NCI-H460 (cell line): ENCODE results near the gene TNFRSF18. TPM values are rescaled to one million over a fixed set of nuclear protein-coding genes. Genes with fewer than 3 reads are reported as not detected.

Source experiments
- DNase-seq: peaks from one replicate; pipeline ENCODE4 v3.0.0-alpha.2; 2016; ENCODE audit warnings: low read depth; ENCODE audit errors: extremely low read depth
- total RNA-seq: library from RNA; depleted of rRNA; stranded (reverse); fragments of >200 nt; shearing (Covaris generic); gene quantifications from 2 replicates; pipeline ENCODE4 v1.2.3, GENCODE V29; 2014

Gene TNFRSF18
- total RNA-seq, 1 experiment from 2014 or later, result not detected

GRCh38 chr1:1167841-1168450 is 38.4 kb downstream of the TNFRSF18 start:
- no peak for DNase-seq

GRCh38 chr1:1167398-1167821 is 39.0 kb downstream of the TNFRSF18 start:
- no peak for DNase-seq

GRCh38 chr1:1166642-1167397 is 39.6 kb downstream of the TNFRSF18 start:
- no peak for DNase-seq

- no peak for DNase-seq
Observed at GRCh38 chr1:1165900-1166421, 40.4 kb downstream of the TNFRSF18 start.

- DNase-seq, result no peak
Observed at GRCh38 chr1:1165485-1165884, 40.9 kb downstream of the TNFRSF18 start.

DNA sequence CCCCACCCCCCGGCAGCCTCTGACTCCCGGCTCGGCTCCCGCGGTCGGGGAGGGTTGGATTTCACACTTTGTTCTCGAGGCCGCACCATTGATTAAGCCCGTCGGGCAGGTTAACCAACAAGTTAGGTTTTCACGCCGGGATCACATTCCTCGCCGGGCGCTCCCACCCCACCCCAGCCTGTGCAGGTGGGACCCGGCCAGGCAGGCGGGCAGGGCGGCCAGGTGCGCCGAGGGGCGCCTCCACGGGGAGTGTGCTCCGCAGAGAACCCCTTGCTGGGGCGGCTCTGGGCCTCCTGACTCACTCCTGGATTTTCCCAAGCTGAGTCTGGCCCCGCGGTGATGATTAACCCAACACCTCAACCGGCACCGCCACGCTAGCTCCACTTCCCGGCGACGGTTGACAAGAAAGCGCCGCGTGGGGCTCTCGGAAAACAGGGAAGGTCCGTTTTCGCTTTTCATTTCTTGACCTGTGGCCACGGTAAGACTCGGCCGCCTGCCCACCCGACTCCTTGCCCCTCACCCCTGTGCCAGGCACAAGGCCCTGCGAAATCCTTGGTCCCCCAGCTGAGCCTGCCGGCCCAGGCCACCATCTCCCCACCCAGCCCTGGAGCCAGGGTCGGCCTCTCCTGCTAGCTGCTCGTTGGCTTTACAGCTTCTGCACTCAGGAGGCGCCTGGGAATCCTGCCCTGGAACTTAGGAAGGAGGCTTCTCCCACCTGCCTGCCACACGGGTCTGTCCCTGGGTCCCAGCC is 41.5 kb downstream of the TNFRSF18 start:
- no peak for DNase-seq

DNA sequence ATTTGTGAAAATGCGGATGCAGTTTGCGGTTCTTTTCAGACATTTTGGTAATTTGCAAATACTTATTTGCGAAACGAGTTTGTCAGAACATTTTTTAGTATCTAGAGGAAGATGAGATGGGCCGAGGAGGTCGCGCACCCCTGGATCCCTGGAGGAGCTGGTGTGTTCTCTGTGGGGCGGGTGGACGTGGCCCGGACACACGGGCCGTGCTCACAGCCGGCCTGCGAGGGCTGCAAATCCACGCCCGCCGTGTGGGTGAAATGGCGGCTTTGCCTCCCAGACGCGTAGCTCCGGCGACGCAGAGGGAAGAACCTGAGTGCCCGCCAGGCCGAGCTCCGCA is 42.1 kb downstream of the TNFRSF18 start:
- DNase-seq, result no peak

- no peak for DNase-seq
Observed at GRCh38 chr1:1163538-1164070, 42.8 kb downstream of the TNFRSF18 start.

DNA sequence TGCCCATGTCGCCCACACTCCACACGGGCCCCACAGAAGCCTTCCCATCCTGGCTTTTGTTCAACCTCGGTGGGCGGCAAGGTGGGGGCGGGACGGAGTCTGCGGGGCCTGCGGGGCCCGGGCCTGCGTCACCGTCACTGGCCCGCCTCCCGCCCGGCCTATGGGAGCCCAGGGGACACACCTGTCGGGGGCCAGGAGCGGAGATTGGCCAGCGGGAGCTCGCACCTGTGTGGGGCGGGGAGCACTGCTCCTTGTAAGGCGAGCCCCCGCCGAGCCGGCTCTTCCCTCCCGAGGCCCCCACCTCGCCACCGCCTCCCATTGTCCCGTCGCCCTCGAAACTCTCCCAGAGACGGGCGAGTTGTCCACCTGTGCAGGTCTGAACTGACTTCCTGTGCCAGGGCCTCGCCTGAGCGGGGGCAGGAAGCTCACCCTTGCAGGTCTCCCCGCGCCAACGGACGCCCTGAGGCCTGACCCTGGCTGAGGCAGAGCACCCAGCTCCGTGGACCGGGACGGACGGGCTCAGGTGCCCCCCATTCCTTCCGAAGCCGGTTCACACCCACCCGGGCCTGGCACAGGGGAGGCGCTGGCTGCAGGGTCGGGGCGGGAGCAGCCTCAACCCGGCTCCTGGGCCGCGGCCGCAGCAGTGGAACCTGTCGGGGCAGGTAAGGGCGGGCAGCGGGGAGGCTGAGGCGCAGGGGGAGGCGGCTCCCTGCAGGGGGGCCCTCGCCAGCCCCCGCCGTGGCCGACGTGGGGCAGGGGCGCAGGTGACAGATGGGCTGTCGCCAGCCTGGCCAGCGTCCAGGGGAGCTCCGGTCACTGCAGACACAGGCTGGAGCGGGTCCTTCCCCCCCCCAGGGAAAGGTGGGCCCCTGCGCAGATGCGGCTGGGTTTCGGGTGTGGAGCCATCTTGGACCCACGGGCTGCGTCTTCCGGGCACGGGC is 43.5 kb downstream of the TNFRSF18 start:
- DNase-seq, result no peak

- no peak for DNase-seq
Observed at GRCh38 chr1:1161683-1162079, 44.7 kb downstream of the TNFRSF18 start.

- no peak for DNase-seq
Observed at GRCh38 chr1:1161078-1161682, 45.2 kb downstream of the TNFRSF18 start.

DNA sequence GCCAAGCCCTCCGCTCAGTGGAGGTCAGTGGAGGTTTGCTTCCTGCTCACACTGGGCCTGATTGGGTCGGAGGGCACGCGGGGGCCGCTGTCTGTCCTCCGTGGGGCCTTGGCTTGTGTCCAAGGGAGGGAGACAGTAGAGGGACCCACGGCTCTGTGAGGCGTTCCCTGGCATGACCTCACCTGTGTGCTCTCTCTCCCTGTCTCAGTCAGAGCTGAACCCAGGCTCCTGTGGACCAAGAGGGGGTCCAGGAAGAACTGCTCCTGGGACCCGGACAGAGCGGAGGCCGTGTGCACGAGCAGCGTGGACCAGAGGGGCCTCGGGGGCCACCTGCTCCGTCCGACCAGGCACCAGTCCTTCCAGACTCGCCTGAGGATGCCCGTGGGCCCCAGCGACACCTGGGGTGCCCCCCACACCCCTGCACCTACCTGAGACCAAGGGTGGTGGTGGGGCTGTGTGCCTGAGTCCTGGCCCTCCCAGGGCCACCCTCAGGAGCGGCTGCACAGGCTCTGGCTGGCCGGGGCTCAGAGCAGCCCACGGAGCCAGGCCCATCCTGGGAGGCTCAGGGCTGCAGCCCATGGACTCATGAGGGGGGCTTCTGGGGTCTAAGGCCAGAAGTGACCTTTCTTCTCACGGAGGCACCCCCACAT is 46.0 kb downstream of the TNFRSF18 start:
- DNase-seq, result no peak

GRCh38 chr1:1157914-1158710 is 48.3 kb downstream of the TNFRSF18 start:
- DNase-seq, result peak; percentile 12

- peak; percentile 70 for DNase-seq
Observed at GRCh38 chr1:1157426-1157913, 48.9 kb downstream of the TNFRSF18 start.

- no peak for DNase-seq
Observed at GRCh38 chr1:1157033-1157365, 49.4 kb downstream of the TNFRSF18 start.

GRCh38 chr1:1156140-1157032 is 50.0 kb downstream of the TNFRSF18 start:
- DNase-seq, result no peak

GRCh38 chr1:1155258-1155657 is 51.1 kb downstream of the TNFRSF18 start:
- no peak for DNase-seq
